GM21526 (cell line): Measurements from ENCODE around the gene MAPKAPK5.
"Not testable (repeated sequence)": the region's sequence is repeated elsewhere in the genome, so short reads cannot be mapped to it uniquely, and the experiment has no call there.

Experiments used
- ATAC-seq: cut with Tn5 transposase; IDR thresholded peaks from one replicate; pipeline ENCODE4 v1.9.1; 2021; ENCODE audit warnings: moderate library complexity; ENCODE audit not compliant: unreplicated experiment, low FRiP score

The MAPKAPK5 gene, protein sequence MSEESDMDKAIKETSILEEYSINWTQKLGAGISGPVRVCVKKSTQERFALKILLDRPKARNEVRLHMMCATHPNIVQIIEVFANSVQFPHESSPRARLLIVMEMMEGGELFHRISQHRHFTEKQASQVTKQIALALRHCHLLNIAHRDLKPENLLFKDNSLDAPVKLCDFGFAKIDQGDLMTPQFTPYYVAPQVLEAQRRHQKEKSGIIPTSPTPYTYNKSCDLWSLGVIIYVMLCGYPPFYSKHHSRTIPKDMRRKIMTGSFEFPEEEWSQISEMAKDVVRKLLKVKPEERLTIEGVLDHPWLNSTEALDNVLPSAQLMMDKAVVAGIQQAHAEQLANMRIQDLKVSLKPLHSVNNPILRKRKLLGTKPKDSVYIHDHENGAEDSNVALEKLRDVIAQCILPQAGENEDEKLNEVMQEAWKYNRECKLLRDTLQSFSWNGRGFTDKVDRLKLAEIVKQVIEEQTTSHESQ

DNA sequence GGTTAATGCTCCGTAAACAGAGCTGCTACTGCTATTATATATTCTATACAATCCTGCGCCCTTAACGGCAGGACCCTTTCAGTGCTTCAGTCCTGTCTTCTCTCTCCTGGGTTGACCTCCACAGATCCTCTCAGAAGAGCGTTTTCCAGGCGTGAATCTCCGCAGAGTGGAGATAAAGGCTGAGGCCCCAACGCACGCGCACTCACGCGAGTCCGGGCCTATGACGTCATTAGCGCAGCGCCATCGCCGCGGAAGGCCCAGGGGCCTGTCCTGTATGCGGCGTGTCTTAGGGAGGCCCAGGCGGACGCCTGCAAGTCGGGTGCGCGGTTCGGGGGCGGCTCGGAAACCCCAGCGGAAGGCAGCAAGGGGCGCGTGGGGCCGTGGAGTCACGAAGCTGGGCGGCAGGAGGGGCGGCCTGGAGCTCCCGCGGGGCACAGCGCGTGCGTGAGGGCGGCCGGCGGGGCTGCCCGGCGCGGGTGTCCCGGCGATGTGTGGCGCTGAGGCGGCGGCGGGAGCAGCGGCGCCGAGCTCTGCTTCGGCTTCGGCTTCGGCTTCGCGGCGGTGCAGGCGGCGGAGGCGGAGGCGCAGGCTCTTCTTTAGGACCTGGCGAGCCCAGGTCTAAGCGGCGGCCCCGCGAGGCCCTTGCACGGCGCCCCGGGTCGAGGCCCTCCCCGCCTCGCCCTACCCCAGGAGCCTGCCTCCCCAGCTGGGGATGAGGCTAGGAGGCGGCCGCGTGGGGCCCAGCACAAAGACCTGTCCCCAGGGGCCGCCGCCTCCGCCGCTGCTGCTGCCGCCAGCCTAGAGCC, at the start of gene MAPKAPK5:
Gene MAPKAPK5, plus strand, starts transcription at position 479 of the 806 bp plus-strand sequence. CDS start 506 bp downstream, outside the sequence.
- peak; percentile 77 for ATAC-seq

DNA sequence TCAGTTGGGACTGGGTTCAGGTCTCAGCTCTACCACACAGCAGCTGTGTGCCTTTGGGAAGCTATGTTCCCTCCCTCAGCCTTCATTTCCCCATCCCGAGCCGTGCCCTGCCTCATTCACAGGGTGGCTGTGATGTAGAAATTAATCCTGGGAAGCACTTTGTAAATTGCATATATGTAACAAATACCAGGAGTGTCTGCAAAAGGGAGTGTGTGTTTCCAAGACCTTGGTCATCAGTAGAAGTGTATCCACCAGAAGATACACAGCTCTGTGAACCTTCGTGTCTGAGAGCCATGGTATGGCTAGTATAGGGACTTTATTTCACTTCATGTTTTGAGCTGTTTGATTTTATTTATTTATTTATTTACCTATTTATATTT, 49.2 kb upstream of the MAPKAPK5 start:
- ATAC-seq, result no peak

DNA sequence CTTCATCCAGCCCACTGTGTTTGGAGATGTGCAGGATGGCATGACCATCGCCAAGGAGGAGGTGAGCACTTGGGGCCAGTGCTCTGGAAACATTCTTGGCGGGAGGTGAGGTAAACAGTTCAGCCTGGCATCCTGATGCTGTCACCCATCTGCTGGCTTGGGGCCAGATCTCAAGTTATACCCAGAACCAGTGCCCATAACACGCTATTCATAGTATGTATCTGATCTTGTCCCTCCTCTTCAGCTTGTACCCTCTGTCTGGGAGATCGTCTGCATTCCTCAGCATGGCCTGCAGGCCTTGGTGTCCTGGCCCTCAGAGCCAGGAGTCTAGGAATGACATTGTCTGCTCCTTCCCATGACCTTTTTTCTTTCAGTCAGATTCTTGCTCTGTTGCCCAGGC, 43.8 kb upstream of the MAPKAPK5 start:
- ATAC-seq, result no peak

DNA sequence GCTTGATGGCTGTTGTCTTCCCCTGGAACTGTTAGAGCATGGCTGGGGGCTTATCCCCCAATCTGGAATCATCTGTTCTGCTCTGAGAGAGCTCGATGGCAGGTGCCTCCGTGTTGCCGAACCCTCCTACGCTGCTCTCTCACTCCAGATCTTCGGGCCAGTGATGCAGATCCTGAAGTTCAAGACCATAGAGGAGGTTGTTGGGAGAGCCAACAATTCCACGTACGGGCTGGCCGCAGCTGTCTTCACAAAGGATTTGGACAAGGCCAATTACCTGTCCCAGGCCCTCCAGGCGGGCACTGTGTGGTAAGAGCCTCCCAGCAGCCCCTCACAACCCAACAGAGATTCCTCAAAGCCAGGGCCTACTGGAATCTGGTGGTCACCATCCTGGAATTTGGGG, 42.3 kb upstream of the MAPKAPK5 start:
- no peak for ATAC-seq

DNA sequence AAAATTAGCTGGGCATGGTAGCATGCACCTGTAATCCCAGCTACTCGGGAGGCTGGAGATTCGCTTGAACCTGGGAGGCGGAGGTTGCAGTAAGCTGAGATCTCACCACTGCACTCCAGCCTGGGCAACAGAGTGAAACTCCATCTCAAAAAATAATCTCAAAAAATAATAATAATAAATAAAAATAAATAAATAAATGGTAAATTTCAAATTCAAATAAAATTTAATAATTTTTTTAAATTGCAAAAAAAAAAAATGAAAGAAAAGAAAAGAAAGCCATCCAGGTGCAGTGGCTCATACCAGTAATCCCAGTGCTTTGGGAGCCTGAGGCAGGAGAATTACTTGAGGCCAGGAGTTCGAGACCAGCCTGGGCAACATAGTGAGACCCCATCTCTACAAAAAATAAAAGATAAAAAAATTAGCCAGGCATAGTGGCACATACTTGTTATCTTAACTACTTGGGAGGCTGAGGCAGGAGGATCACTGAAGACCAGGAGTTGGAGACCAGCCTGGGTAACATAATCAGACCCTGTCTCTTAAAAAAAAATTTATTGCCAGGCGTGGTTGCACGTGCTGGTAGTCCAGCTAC, 38.9 kb upstream of the MAPKAPK5 start:
- no peak for ATAC-seq

DNA sequence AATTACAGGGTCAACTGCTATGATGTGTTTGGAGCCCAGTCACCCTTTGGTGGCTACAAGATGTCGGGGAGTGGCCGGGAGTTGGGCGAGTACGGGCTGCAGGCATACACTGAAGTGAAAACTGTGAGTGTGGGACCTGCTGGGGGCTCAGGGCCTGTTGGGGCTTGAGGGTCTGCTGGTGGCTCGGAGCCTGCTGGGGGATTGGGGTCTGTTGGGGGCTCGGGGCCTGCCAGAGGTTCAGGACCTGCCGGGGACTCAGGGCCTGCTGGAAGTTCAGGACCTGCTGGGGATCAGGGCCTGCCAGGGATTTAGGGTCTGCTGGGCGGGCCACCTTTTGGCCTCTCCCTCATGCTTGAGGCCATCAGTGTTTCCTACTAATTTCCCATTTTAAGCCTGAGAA, 38.2 kb upstream of the MAPKAPK5 start:
- ATAC-seq, result no peak

DNA sequence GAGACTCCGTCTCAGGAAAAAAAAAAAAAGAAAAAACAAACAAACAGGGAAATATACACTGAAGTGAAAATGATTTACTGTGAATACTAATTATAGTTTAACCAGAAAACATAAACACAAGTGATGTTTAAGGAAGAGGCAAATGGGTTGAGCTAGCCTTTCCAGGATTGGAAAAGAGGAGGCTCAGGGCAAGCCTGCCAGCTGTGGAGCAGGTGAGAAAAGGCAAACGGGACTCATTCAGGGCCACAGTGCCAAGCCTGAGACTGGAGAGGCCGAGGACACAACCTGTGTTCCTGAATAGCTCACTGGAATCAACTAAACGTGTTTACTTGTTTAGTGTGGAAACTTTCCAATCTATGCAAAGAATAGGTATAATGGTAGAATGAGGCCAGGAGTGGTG, 35.7 kb upstream of the MAPKAPK5 start:
- ATAC-seq, result no peak

DNA sequence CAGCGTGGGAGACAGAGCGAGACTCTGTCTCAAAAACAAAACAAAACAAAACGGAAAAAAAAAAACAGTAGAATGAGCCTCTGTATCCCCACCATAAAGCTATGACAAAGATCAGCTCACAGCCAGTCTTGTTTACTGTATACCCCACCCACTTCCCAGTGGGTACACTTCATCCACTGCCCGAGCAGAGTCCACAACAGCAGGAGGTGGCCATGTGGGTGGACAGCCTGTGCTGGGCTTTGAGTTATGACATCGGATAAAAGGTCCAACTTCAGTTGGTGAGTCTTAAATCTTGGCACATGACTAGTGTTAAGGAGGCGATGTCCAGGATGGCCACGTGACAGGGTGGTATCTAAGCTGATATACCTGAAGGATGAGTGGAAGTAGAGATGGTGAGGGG, 34.8 kb upstream of the MAPKAPK5 start:
- ATAC-seq, result no peak

DNA sequence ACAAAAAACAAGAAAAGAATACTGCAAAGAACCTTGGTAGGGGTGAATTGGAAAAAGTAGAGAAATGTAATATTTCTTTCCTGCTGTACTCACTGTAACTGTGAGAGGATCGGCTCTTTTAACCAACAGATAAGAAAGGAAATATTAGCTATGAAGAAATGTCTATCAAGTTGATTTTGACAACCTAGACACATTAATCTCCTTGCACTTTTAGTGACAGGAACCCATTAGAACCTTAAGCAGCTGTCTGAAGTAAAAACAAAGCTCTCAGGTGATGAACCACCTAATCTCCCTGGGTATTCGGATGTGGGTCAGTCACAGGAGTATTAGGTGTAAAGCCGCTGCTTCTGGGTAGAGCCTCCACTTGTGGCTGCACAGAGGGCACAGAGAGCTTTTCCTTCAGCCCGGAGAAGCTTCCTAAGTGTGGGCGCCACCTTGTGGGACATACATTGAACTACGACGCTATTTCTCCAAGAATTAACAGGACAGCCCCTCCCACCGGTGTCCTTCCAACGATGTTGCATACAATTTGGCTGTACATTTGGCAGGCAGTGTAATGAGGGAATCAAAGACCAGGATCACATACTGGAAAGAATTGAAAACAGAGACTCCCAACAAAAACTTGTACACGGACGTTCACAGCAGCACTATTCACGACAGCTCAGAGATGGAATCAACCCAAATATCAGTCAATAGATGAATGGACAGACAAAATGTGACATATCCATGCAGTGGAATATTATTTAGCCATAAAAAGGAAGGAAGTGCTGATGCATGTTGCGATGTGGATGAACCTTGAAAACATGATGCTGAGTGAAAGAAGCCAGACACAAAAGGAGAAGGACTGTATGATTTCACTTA, 28.9 kb upstream of the MAPKAPK5 start:
- no peak for ATAC-seq

DNA sequence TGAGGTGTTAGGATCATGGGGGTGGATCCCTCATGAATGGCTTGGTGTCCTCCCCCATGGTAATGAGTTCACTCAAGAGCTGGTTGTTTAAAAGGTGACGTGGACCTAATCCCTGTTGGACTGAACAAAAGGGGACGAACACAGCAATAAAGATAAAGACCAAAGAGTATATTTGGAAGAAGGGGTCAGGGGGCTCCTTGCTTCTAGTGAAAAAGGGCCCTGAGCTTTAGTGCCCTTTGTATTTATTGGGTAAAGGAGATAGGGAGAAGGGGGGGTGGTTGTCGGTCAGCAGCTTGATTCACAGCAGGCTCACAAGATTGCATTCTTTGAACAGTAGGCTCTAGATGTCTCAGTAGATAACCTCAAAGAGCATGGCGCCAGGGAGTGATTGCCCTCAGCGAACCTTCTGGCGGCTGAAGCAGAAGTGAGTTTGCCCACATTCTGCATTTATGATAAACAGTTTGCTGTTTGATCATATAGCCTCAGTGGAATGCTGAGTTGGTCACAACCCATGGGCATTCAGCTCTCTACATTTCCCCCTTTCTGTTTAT, 25.9 kb upstream of the MAPKAPK5 start:
- no peak for ATAC-seq

DNA sequence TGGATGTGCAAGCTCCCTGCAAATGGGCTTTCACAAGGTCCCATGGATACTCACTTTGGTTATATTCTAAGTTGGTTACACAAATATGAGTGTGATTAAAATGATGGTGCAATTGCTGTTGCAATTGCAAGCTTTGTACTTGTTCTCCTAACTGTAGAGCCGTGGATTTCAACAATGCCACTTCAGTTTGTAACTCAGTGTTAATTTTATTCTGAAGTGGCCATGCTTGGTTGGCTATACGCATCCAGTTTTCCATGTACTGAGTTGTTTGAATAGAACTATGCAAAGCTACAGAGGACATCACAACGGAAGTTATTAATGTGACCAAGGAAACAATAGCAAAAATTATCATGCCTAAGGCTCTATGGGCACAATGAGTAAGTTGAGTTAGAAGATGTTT, 25.1 kb upstream of the MAPKAPK5 start:
- not testable (repeated sequence) for ATAC-seq

DNA sequence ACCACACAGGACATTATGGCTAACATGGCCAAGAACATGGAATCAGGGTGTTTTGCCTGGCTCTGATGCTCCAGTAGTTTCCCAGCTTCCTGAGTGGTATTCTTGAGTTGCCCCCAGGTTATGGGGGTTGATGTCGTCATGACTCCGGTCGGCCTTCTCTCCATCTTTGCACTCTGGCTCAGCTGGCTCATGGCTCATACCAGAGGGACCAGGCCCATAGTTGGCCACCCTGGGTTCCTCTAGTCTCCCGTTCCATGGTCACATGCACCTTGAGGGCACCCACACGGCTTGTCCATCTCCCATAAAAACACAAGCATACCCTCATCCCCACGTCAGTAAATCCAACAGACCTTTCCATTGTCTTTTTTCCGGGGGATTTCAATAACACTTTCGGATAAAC, 23.7 kb upstream of the MAPKAPK5 start:
- no peak for ATAC-seq

DNA sequence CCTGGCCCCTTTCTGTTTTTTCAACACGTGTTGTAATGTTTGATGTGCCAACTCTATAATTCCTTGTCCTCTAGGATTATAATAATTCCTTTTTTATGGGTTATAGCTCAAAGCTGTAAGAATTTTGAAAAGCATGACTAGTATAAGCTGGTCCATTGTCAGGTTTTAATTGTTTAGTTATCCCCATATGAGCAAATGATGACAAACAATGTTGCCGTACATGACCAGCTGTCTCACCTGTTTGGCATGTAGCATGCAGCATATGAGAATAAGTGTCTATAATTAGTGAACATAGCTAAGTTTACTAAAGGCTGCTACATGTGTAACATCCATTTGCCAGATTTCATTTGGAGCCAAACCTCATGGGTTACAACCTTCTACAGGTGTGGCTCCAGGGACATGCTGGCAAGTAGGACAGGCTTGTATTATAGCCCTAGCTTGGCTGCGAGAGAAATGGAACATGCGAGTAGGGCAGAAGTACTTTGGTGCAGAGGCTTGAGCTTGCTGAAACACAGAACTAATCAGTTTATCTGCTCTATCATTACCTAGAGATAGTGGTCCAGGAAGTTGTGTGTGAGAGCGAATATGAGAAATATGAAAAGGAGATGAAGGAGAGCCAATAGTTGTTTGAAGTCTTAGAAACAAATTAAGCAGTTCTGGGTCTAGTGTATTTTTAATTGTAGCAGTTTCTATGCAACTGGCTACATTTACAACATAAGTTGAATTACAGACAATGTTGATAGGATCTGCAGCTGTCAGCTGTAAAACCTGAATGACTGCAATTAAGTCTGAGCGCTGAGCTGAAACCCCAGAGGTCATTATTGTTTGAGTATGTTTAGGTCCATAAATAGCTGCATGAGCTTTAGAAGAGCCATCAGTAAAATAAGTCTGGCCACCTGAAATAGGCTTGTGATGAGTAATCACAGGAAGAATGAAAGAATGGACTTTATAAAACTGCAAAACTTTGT, 22.6 kb upstream of the MAPKAPK5 start:
- no peak for ATAC-seq

DNA sequence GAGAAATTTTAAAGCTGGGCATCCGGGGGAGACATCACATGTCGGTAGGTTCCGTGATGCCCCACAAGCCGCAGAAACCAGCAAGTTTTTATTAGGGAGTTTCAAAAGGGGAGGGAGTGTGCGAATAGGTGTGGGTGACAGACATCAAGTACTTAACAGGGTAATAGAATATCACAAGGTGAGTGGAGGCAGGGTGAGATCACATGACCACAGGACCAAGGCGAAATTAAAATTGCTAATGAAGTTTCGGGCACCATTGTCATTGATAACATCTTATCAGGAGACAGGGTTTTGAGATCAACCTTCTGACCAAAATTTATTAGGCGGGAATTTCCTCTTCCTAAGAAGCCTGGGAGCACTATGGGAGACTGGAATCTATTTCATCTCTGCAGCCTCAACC, 21.2 kb upstream of the MAPKAPK5 start:
- ATAC-seq, result not testable (repeated sequence)

DNA sequence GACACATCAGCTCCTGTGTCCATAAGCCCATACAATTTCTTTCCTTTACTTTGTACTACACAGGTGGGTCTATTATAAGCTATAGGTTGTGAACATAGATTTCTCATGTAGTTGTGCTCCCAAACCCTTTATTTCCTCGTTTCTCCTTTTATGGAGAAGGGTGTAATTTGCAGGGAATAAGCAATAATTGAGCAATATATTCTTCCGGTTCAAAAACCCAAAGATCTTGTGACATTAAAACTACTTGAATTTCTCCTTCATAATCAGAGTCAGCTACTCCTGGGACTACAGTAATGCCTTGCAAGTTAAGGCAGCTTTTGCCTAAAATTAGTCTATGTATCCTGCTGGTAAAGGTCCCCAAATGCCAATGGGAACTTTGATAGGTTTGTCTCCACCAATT, 19.1 kb upstream of the MAPKAPK5 start:
- no peak for ATAC-seq

DNA sequence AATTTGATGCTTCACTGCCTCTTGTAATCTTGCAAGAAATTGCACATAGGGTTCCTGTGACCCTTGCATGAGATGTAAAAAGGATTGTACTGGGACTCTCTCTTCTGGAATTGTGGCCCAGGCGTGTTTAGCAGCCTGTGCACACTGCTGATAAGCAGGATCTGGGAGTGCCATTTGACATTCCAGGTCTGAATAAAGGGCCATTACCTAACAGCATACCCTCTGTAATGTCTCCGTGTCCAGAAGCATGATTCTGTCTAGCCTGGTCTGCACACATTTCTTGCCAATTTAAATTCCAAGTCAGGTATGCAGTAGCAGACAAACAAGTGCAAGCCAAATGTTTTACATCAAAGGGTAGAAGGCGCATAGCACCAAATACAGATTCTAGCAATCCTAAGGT, 18.1 kb upstream of the MAPKAPK5 start:
- no peak for ATAC-seq

DNA sequence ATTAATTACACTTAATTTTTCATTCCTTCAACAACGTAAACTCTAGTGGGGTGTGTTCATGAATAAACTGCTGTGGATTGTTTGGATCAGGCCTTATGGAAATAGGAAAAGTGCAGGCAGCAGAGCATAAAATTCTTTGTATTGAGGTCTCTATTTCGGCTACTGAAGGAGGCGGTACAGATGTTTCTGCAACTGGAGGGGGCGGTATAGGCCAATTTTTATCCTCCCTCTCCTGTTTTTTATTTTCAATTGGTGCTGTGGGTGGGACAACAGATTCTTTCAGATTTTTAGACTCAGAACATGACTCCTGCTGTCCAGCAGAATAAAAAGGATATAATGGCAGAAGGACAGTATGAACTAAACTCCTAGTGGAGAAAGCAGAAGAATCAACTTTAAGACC, 17.7 kb upstream of the MAPKAPK5 start:
- not testable (repeated sequence) for ATAC-seq

DNA sequence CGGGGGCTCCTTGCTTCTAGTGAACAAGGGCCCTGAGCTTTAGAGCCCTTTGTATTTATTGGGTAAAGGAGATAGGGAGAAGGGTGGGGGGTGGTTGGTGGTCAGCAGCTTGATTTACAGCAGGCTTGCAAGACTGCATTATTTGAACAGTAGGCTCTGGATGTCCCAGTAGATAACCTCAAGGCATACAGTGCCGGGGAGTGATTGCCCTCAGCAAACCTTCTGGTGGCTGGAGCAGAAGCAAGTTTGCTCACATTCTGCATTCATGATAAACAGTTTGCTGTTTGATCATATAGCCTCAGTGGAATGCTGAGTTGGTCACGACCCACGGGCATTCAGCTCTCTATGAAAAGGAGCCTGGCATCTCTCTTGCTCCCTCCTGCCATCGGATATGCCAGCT, 16.5 kb upstream of the MAPKAPK5 start:
- no peak for ATAC-seq

DNA sequence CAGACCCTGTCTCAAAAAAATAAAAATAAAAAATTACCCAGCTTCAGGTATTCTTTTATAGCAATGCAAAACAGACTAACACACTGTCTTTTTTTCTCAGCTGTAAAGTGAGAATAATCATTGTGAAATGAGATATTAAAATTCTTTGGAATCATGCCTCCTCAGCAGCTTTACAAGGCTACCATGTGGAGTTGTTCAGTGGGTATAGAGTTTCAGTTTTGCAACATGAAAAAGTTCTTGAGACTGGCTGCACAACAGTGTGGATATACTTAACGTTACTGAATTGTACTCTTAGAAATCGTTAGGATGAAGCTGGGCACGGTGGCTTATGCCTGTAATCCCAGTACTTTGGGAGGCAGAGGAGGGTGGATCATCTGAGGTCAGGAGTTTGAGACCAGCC, 15.7 kb upstream of the MAPKAPK5 start:
- ATAC-seq, result no peak
